Measurements from ENCODE around the gene GRIN2B.

Gene GRIN2B

GRCh38 chr12:13959131-13959723, 22.2 kb downstream of the GRIN2B start:
- no peak for DNase-seq (ENCODE audit: insufficient read length, low spot score)
- no peak for FAIRE-seq

GRCh38 chr12:13957576-13957975, 23.8 kb downstream of the GRIN2B start:
- no peak for DNase-seq (ENCODE audit: insufficient read length, low spot score)
- FAIRE-seq: no peak

GRCh38 chr12:13956060-13956590, 25.3 kb downstream of the GRIN2B start:
- FAIRE-seq (no peak), DNase-seq (ENCODE audit: insufficient read length, low spot score) (no peak)

GRCh38 chr12:13952096-13952495, 29.3 kb downstream of the GRIN2B start:
- FAIRE-seq (no peak), DNase-seq (ENCODE audit: insufficient read length, low spot score) (no peak)

GRCh38 chr12:13950502-13950901, 30.9 kb downstream of the GRIN2B start:
- DNase-seq (ENCODE audit: insufficient read length, low spot score) (no peak), FAIRE-seq (no peak)

GRCh38 chr12:13948621-13949020, 32.8 kb downstream of the GRIN2B start:
- FAIRE-seq (no peak), DNase-seq (ENCODE audit: insufficient read length, low spot score) (no peak)

- DNase-seq (ENCODE audit: insufficient read length, low spot score) (no peak), FAIRE-seq (no peak)
These were observed 34.0 kb downstream of the GRIN2B start for GRCh38 chr12:13947276-13947946.

- no peak for DNase-seq (ENCODE audit: insufficient read length, low spot score)
- no peak for FAIRE-seq
These were observed 35.8 kb downstream of the GRIN2B start for GRCh38 chr12:13945641-13946040.

GRCh38 chr12:13945236-13945635, 36.2 kb downstream of the GRIN2B start:
- FAIRE-seq (no peak), DNase-seq (ENCODE audit: insufficient read length, low spot score) (no peak)

- FAIRE-seq: no peak
- DNase-seq (ENCODE audit: insufficient read length, low spot score): no peak
These were observed 38.6 kb downstream of the GRIN2B start for GRCh38 chr12:13942826-13943225.

- DNase-seq (ENCODE audit: insufficient read length, low spot score) (peak; percentile 14), FAIRE-seq (peak; percentile 26)
These were observed 39.8 kb downstream of the GRIN2B start for GRCh38 chr12:13941258-13942249.

- FAIRE-seq (no peak), DNase-seq (ENCODE audit: insufficient read length, low spot score) (no peak)
These were observed 41.0 kb downstream of the GRIN2B start for GRCh38 chr12:13940335-13940865.

- FAIRE-seq (no peak), DNase-seq (ENCODE audit: insufficient read length, low spot score) (no peak)
These were observed 43.7 kb downstream of the GRIN2B start for GRCh38 chr12:13937735-13938134.

- no peak for DNase-seq (ENCODE audit: insufficient read length, low spot score)
- FAIRE-seq: no peak
These were observed 46.2 kb downstream of the GRIN2B start for GRCh38 chr12:13935169-13935568.
